HepG2 (cell line): ENCODE results near the gene ORMDL3. TPM values are rescaled to one million over a fixed set of nuclear protein-coding genes. Genes with fewer than 3 reads are reported as not detected.

Source experiments
- MEF2D ChIP-seq: sonication (generic); formaldehyde crosslinking; IDR thresholded peaks from 2 replicates; pipeline ENCODE4 v1.5.1; 2020; ENCODE audit warnings: mild to moderate bottlenecking, missing genetic modification reagents
- SAP130 ChIP-seq: IDR thresholded peaks from 2 replicates; pipeline ENCODE4 v1.6.1; 2016; ENCODE audit warnings: low read depth
- ZBTB3 ChIP-seq: sonication (generic); formaldehyde crosslinking; IDR thresholded peaks from 2 replicates; pipeline ENCODE4 v1.4.0; 2020; ENCODE audit warnings: low read depth, mild to moderate bottlenecking, moderate library complexity, missing genetic modification reagents, borderline replicate concordance
- ZNF224 ChIP-seq: sonication (generic); formaldehyde crosslinking; IDR thresholded peaks from 2 replicates; pipeline ENCODE4 v1.5.0; 2020; ENCODE audit warnings: mild to moderate bottlenecking, missing genetic modification reagents
- polyA plus RNA-seq, 8 experiments: library from polyadenylated mRNA; depleted of rRNA in 3 of 8; stranded (reverse) in 7 of 8; unstranded in 1 of 8; fragments of >200 nt; fragmentation: Illumina TruSeq in 4 of 8; extraction: Trizol in 4 of 8; gene quantifications; 2 replicates each; pipeline versions ENCODE4 v1.2.1 to v1.2.3, GENCODE V29; 2011 to 2016; ENCODE audit warnings: low read depth in 4 of 8, missing spikeins in 1 of 8, mixed read lengths in 1 of 8; ENCODE audit not compliant: insufficient read depth in 1 of 8
- total RNA-seq, 5 experiments: library from RNA; depleted of rRNA; stranded (reverse); fragments of >200 nt; fragmentation: Illumina TruSeq; extraction: Trizol; gene quantifications; 2 replicates each; pipeline ENCODE4 v1.2.3, GENCODE V29; 2016; ENCODE audit warnings: low read depth in 1 of 5
- TF ChIP-seq, protein P1 (sequence below), 2 experiments: sonication (generic) in 1 of 2; formaldehyde crosslinking in 1 of 2; IDR thresholded peaks; 2 replicates each; pipeline versions ENCODE4 v1.6.1 to v1.9.0; 2014 to 2022; ENCODE audit warnings: antibody characterized with exemption in 1 of 2, borderline replicate concordance in 1 of 2, inconsistent platforms in 1 of 2, low read depth in 1 of 2, missing genetic modification reagents in 1 of 2
- TF ChIP-seq, protein P2 (sequence below): sonication (generic); formaldehyde crosslinking; IDR thresholded peaks from 2 replicates; pipeline ENCODE4 v1.5.0; 2020; ENCODE audit warnings: mild to moderate bottlenecking, missing genetic modification reagents, borderline replicate concordance

Gene ORMDL3
- total and polyA plus RNA-seq, 2 of the 13 experiments (the other 11 are each of a cell fraction or from before 2014, with no cell fraction given), result 181 to 384 TPM

DNA sequence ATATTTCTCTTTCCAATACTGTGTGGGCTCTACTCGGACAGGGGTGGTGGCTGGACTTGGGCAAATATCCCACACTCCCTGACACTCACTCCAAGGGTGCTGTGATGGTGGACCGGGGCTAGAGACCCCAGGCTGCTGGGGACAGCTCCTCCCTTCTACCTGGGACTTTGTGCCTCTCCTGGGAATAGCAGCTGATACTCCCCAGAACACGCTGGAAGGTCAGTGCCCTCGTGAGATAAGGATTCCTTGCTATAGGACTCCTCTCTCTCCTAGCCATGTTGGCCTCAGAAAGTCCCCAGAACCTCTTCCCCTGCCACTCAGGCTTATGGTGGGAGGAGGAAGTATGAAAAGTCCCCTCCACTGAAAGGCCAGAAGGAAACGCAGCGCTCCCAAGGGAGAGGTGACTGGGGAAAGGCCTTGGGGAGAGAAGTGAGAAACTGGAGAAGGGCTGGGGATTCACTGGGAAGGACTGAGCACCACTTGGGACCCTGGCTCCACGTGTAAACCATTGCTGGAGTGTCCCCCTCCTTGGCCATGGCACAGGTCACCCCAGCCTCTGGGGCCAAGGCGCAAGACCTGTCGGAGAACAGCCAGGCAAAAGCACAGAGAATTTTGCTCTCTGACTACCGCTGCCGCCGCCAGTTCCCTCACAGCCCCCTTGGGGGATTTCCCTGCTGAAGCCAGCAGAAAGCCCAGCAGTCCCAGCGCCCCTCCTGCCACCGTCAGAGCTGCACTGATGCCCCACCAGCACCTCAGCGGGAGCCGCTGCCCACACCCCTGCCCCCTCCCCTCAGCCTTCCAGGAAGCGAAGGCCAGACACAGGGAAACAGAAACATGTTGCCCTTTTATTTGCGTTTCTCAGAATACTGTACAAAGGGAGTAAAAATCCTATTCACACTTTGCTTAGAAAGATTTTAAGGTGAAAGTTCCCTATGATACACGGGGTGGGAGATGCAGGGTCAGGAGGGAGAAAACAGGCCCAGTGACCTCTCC, 6.9 kb downstream of the ORMDL3 start (continued):
- TF ChIP-seq, protein P1, sequence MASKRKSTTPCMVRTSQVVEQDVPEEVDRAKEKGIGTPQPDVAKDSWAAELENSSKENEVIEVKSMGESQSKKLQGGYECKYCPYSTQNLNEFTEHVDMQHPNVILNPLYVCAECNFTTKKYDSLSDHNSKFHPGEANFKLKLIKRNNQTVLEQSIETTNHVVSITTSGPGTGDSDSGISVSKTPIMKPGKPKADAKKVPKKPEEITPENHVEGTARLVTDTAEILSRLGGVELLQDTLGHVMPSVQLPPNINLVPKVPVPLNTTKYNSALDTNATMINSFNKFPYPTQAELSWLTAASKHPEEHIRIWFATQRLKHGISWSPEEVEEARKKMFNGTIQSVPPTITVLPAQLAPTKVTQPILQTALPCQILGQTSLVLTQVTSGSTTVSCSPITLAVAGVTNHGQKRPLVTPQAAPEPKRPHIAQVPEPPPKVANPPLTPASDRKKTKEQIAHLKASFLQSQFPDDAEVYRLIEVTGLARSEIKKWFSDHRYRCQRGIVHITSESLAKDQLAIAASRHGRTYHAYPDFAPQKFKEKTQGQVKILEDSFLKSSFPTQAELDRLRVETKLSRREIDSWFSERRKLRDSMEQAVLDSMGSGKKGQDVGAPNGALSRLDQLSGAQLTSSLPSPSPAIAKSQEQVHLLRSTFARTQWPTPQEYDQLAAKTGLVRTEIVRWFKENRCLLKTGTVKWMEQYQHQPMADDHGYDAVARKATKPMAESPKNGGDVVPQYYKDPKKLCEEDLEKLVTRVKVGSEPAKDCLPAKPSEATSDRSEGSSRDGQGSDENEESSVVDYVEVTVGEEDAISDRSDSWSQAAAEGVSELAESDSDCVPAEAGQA (IDR thresholded peaks at IDR 0.05; ENCODE audit: low read depth), result 0 out of 2 replicates have a peak, but pooled peaks have one; percentile 25
- TF ChIP-seq, protein P1 (CRISPR knock-in tag; IDR thresholded peaks at IDR 0.05; ENCODE audit: borderline replicate concordance), result no peak
- TF ChIP-seq ZNF224 (CRISPR knock-in tag), result peak; percentile 45; the same call in 1 of the 2 replicates
- 0 out of 2 replicates have a peak, but pooled peaks have one; percentile 21 for TF ChIP-seq SAP130 (CRISPR knock-in tag)
- no peak for TF ChIP-seq ZBTB3
- peak; percentile 40; the same call in 1 of the 2 replicates for TF ChIP-seq MEF2D (CRISPR knock-in tag)
- TF ChIP-seq, protein P2, sequence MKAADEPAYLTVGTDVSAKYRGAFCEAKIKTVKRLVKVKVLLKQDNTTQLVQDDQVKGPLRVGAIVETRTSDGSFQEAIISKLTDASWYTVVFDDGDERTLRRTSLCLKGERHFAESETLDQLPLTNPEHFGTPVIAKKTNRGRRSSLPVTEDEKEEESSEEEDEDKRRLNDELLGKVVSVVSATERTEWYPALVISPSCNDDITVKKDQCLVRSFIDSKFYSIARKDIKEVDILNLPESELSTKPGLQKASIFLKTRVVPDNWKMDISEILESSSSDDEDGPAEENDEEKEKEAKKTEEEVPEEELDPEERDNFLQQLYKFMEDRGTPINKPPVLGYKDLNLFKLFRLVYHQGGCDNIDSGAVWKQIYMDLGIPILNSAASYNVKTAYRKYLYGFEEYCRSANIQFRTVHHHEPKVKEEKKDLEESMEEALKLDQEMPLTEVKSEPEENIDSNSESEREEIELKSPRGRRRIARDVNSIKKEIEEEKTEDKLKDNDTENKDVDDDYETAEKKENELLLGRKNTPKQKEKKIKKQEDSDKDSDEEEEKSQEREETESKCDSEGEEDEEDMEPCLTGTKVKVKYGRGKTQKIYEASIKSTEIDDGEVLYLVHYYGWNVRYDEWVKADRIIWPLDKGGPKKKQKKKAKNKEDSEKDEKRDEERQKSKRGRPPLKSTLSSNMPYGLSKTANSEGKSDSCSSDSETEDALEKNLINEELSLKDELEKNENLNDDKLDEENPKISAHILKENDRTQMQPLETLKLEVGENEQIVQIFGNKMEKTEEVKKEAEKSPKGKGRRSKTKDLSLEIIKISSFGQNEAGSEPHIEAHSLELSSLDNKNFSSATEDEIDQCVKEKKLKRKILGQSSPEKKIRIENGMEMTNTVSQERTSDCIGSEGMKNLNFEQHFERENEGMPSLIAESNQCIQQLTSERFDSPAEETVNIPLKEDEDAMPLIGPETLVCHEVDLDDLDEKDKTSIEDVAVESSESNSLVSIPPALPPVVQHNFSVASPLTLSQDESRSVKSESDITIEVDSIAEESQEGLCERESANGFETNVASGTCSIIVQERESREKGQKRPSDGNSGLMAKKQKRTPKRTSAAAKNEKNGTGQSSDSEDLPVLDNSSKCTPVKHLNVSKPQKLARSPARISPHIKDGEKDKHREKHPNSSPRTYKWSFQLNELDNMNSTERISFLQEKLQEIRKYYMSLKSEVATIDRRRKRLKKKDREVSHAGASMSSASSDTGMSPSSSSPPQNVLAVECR (CRISPR knock-in tag), result peak; percentile 63
- TF ChIP-seq, all 625 proteins: peak for 84
